Body of pancreas (tissue), 4 donors: ENCODE data around the gene TMEM245.

Experiments
- POLR2A ChIP-seq, 3 donors: fragments of 450-650 bp; IDR thresholded peaks; one replicate each; pipeline ENCODE4 v1.6.1; 2016; ENCODE audit warnings: antibody characterized with exemption in 3 of 3, mild to moderate bottlenecking in 2 of 3
- TF ChIP-seq, protein P1 (sequence below), 7 experiments: fragments of 450-650 bp in 4 of 7; fragments of 200-600 bp in 3 of 7; sonication (generic) in 3 of 7; IDR thresholded peaks; one replicate each; pipeline ENCODE4 v1.5.1; 2016 to 2019; ENCODE audit warnings: antibody characterized with exemption in 7 of 7

DNA sequence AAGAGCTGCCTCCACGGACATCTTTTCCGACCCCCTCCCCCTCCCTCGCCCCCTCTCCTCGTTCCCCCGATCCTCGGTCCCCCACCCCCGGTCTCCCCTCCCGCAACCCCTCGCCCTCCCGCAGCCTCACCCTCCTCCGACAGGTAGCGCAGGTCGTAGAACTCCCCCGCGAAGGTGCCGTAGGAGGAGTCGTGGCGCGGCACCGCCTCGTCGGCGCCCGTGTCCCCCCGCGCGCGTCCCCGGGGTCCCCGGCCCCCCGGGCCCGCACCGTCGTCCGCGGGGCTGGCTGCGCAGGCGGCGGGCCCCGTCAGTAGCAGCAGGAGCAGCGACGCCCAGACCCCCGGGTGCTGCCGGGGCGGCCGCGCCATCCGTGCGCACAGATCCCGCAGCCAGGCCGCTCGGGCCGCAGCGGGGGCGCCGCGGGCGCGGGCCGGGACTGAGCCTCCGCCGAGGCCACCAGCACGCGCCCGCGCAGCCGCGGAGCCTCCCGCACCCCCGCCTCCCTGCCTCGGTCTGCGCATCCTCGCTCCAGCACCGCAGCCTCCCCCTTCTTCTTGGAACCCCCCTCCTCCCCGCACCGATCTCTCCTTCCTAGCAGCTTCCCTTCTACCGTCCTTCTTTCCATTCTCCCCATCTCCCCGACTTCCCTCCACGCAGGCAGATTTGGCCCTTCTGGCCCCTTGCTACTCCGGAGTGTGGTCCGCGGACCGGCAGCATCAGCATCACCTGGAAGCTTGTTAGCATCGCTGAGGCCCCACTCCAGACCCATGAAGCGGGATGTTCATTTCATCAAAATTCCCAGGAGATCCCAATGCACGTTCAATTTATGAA lies 47.2 kb upstream of the TMEM245 start, which contains the start of gene FRRS1L:
- TF ChIP-seq, protein P1, sequence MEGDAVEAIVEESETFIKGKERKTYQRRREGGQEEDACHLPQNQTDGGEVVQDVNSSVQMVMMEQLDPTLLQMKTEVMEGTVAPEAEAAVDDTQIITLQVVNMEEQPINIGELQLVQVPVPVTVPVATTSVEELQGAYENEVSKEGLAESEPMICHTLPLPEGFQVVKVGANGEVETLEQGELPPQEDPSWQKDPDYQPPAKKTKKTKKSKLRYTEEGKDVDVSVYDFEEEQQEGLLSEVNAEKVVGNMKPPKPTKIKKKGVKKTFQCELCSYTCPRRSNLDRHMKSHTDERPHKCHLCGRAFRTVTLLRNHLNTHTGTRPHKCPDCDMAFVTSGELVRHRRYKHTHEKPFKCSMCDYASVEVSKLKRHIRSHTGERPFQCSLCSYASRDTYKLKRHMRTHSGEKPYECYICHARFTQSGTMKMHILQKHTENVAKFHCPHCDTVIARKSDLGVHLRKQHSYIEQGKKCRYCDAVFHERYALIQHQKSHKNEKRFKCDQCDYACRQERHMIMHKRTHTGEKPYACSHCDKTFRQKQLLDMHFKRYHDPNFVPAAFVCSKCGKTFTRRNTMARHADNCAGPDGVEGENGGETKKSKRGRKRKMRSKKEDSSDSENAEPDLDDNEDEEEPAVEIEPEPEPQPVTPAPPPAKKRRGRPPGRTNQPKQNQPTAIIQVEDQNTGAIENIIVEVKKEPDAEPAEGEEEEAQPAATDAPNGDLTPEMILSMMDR (IDR thresholded peaks at IDR 0.05), result no peak
- no peak for TF ChIP-seq POLR2A (IDR thresholded peaks at IDR 0.05)
